OCI-LY1 (cell line): ENCODE measurements around the gene CCDC70.

ENCODE experiments used
- EZH2 ChIP-seq: fragments of 200-600 bp; sonication (generic), shearing (Covaris generic); IDR thresholded peaks from 2 replicates; pipeline ENCODE4 v1.8.0; 2017; ENCODE audit warnings: borderline replicate concordance, mixed run types, mild to moderate bottlenecking, antibody characterized with exemption, low read length, moderate library complexity, mixed read lengths
- TF ChIP-seq, protein P1 (sequence below): fragments of 200-600 bp; sonication (generic), shearing (Covaris generic); IDR thresholded peaks from 2 replicates; pipeline ENCODE4 v1.5.1; 2017; ENCODE audit warnings: mild to moderate bottlenecking, antibody characterized with exemption, low read length, moderate library complexity, mixed read lengths

DNA sequence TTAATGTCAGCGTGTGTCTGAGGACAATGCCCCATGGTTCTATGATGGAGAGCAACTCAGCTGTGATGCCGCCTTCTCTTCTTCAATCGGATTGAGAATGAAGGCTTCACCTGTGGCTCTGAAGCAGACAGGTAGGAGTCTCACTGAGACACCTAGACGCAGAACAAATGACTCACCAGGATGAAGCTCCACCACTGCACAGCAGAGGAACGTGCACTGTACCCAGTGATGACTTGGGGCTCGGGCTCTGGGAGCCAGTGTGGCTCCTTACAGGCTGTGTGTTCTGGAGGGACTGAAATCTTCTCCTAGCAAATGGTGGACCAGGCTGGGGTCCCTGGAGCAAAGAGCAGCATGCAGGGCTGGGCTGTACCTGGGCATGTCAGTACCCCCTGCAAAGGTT, 44.0 kb downstream of the CCDC70 start:
- TF ChIP-seq, protein P1, sequence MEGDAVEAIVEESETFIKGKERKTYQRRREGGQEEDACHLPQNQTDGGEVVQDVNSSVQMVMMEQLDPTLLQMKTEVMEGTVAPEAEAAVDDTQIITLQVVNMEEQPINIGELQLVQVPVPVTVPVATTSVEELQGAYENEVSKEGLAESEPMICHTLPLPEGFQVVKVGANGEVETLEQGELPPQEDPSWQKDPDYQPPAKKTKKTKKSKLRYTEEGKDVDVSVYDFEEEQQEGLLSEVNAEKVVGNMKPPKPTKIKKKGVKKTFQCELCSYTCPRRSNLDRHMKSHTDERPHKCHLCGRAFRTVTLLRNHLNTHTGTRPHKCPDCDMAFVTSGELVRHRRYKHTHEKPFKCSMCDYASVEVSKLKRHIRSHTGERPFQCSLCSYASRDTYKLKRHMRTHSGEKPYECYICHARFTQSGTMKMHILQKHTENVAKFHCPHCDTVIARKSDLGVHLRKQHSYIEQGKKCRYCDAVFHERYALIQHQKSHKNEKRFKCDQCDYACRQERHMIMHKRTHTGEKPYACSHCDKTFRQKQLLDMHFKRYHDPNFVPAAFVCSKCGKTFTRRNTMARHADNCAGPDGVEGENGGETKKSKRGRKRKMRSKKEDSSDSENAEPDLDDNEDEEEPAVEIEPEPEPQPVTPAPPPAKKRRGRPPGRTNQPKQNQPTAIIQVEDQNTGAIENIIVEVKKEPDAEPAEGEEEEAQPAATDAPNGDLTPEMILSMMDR = no peak
- TF ChIP-seq EZH2 = no peak
